ENCODE measurements around the gene TIGD4. TPM values are rescaled to one million over a fixed set of nuclear protein-coding genes. Genes with fewer than 3 reads are reported as not detected.

Gene TIGD4
- polyA plus RNA-seq, 4 donors: 1.6 to 2.4 (median 2.0) TPM

DNA sequence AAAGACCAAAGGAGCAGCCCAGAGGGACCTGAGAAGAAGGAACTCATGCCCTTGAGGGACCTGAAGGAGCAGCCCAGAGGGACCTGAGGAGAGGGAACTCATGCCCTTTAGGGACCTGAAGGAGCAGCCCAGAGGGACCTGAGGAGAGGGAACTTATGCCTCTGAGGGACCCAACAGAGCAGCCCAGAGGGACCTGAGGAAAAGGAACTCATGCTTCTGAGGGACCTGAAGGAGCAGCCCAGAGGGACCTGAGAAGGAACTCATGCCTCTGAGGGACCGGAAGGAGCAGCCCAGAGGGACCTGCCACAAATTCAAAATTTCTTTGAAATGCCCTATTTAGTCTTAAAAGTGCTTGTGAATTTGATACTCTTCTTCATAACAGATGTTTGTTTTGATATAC is 51.2 kb downstream of the TIGD4 start:
- DNase-seq (ENCODE audit: low read depth in 4 of 4, low spot score in 3 of 4): no peak

GRCh38 chr4:152727784-152728183 is 51.7 kb downstream of the TIGD4 start:
- no peak for DNase-seq (ENCODE audit: low read depth in 4 of 4, low spot score in 3 of 4)

DNA sequence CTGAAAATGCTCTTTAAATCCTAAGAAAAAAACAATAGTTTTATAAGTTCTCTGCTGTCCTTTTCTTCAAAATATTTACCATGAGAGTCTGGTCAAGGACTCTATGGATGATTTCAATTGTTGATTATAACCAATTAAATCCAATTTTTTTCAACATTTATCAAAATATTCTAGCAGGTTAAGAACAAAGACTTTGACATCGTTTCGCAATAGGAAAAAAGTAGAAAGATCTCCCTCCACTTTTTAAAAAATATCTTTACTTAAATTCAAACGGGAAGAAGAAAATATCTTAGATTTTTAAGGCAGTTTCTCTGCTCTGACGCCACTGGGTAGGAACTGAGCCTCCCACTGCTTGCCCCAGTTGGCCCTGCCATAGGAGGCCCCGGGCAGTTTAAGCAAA is 55.0 kb downstream of the TIGD4 start:
- DNase-seq (ENCODE audit: low read depth in 4 of 4, low spot score in 3 of 4): no peak

DNA sequence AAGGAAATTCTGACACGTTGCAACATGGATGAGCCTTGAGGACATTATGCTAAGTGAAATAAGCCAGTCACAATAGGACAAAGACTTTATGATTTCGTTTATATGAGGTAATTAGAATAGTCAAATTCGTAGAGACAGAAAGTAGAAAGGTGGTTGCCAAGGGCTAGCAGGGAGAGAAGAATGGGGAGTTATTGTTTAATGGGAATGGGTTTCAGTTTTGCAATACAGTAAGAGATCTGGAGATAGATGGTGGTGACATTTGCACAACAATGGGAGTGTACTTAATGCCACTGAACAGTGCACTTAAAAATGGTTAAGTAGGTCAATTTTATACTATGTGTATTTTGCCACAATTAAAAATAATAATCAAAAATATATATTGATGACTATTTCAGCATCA is 56.3 kb downstream of the TIGD4 start:
- DNase-seq (ENCODE audit: low read depth in 4 of 4, low spot score in 3 of 4): no peak

DNA sequence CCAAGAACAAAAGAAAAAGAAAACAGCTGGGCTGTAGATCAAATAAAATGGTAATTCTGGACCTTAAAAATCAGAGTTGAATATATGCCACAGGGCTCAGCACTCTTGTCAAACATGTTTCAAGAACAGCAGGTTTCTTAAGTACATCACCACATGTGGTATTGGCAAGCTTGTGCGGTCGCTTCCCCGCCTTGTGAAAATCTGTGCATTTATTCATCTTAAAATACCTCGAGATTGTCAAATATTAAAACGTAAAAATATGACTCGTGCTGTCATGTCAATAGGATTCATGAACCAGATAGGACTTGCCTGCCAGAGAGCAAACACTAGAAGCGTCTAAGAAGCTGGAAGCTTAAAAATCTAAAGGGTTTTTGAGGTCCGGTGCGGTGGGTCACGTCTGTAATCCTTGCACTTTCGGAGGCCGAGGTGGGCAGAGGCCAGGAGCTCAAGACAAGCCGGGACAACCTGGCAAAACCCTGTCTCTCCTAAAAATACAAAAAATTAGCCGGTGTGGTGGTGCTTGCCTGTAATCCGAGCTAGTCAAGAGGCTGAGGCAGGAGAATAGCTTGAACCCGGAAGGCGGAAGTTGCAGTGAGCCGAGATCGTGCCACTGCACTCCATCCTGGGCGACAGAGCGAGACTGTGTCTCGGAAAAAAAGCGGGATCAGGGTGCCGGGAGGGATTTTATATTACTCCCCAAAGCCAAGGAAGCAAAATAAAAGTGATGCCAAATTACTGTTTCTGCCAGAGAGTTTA is 59.6 kb downstream of the TIGD4 start:
- DNase-seq (ENCODE audit: low read depth in 4 of 4, low spot score in 3 of 4): no peak

Other genes with a start within 250 kb of the TIGD4 start
- 10 to 100 TPM; 22.7 to 33.9 (median 32.4) TPM for gene FBXW7, start 243.6 kb downstream of the TIGD4 start, polyA plus RNA-seq (ENCODE audit: insufficient read length in 4 of 4)
- gene TMEM154, start 99.7 kb downstream of the TIGD4 start, polyA plus RNA-seq (ENCODE audit: insufficient read length in 4 of 4): 1 to 10 TPM in 3 of 4 donors, under 1 TPM in 1; 0.28 to 2.9 (median 1.5) TPM
- 10 to 100 TPM; 45.5 to 54.6 (median 49.5) TPM for gene ARFIP1, start 224 bp upstream of the TIGD4 start, polyA plus RNA-seq (ENCODE audit: insufficient read length in 4 of 4)
- 1 to 10 TPM; 4.4 to 5.3 (median 5.0) TPM for gene FHDC1, start 156.6 kb upstream of the TIGD4 start, polyA plus RNA-seq (ENCODE audit: insufficient read length in 4 of 4)

Measured in right renal pelvis (tissue), 4 donors.